ENCODE measurements around the gene CCNY.

DNA sequence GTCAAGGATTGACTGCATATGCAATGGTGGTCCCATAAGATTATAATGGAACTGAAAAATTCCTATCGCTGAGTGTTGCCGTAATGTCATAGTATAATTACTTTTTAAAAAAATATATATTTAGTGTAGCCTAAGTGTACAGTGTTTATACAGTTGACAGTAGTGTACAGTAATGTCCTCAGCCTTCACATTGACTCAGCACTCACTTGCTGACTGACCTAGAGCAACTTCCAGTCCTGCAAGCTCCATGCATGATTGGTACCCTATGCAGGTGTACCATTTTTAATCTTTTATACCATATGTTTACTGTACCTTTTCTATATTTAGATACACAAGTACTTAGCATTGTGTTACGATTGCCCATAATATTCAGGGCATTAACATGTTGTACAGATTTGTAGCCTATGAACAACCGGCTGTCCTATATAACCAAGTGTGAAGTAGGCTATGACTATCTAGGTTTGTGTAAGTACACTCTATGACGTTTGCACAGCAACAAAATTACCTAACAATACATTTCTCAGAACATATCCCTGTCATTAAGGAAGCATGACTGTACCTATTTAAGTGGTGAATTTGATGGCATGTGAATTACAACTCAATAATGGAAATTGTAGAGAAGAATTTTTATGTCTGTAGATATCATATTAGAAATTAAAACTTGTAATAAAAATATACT lies 40.9 kb downstream of the CCNY start:
- TF ChIP-seq, protein P1, sequence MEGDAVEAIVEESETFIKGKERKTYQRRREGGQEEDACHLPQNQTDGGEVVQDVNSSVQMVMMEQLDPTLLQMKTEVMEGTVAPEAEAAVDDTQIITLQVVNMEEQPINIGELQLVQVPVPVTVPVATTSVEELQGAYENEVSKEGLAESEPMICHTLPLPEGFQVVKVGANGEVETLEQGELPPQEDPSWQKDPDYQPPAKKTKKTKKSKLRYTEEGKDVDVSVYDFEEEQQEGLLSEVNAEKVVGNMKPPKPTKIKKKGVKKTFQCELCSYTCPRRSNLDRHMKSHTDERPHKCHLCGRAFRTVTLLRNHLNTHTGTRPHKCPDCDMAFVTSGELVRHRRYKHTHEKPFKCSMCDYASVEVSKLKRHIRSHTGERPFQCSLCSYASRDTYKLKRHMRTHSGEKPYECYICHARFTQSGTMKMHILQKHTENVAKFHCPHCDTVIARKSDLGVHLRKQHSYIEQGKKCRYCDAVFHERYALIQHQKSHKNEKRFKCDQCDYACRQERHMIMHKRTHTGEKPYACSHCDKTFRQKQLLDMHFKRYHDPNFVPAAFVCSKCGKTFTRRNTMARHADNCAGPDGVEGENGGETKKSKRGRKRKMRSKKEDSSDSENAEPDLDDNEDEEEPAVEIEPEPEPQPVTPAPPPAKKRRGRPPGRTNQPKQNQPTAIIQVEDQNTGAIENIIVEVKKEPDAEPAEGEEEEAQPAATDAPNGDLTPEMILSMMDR (IDR thresholded peaks at IDR 0.05), result no peak
- TF ChIP-seq, protein P2, sequence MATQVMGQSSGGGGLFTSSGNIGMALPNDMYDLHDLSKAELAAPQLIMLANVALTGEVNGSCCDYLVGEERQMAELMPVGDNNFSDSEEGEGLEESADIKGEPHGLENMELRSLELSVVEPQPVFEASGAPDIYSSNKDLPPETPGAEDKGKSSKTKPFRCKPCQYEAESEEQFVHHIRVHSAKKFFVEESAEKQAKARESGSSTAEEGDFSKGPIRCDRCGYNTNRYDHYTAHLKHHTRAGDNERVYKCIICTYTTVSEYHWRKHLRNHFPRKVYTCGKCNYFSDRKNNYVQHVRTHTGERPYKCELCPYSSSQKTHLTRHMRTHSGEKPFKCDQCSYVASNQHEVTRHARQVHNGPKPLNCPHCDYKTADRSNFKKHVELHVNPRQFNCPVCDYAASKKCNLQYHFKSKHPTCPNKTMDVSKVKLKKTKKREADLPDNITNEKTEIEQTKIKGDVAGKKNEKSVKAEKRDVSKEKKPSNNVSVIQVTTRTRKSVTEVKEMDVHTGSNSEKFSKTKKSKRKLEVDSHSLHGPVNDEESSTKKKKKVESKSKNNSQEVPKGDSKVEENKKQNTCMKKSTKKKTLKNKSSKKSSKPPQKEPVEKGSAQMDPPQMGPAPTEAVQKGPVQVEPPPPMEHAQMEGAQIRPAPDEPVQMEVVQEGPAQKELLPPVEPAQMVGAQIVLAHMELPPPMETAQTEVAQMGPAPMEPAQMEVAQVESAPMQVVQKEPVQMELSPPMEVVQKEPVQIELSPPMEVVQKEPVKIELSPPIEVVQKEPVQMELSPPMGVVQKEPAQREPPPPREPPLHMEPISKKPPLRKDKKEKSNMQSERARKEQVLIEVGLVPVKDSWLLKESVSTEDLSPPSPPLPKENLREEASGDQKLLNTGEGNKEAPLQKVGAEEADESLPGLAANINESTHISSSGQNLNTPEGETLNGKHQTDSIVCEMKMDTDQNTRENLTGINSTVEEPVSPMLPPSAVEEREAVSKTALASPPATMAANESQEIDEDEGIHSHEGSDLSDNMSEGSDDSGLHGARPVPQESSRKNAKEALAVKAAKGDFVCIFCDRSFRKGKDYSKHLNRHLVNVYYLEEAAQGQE (IDR thresholded peaks at IDR 0.05; ENCODE audit: insufficient read depth in 1 of 2, low read depth in 2 of 2, low read length in 1 of 2), result no peak
- TF ChIP-seq POLR2AphosphoS5 (IDR thresholded peaks at IDR 0.05; ENCODE audit: low read depth, low read length), result no peak
- TF ChIP-seq SIN3A (IDR thresholded peaks at IDR 0.05; ENCODE audit: borderline replicate concordance, insufficient read depth, low read depth, low read length), result no peak

All from Panc1 (cell line).